IPS DF 19.7 (cell line): ENCODE measurements around the gene FAM162A.
A peak's percentile ranks its signal among the peaks of the same experiment; 100 is the strongest.

ENCODE experiments used
- DNase-seq: peaks from one replicate; pipeline ENCODE4 v3.0.0-alpha.2; 2013; ENCODE audit warnings: low read depth, low spot score

FAM162A gene

DNA sequence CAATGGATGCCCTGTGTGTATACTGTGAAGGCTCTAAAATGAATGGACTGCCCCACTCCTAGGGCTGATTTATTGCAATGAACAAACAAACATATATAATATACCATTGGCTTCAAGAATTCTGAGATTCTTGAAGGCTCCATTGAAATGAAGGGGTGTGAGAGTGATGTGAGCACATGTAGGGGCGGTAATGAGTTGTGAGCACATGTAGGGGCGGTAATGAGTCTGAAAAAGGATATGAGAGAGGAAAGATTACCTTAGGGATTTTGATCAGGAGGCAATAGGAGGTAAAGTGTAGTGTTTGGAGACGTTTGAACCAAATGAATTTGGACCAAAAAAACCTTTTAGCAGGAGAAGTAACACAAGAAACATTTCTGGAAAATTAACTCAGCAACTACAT lies 3.7 kb downstream of the FAM162A start:
- DNase-seq, result no peak

DNA sequence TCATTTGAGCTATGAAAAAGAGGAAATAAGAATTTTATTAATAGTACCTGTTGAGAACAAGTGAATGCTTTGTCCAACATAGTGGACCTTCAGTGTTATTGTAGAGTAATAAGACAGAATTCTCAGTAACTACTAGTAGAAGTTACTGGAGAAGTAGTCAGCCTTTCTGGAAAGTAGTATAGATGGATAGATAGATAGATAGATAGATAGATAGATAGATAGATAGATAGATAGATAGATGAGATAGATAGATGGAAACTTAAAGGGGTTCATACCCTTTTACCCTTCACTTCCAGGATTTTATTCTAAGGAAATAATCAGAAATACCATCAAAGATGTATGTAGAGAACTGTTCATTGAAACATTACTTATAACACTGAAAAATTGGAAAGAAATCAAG lies 5.2 kb downstream of the FAM162A start:
- DNase-seq, result no peak

- DNase-seq, result no peak
Observed at GRCh38 chr3:122389892-122390291, 5.9 kb downstream of the FAM162A start.

GRCh38 chr3:122390665-122391064 lies 6.7 kb downstream of the FAM162A start:
- no peak for DNase-seq

DNA sequence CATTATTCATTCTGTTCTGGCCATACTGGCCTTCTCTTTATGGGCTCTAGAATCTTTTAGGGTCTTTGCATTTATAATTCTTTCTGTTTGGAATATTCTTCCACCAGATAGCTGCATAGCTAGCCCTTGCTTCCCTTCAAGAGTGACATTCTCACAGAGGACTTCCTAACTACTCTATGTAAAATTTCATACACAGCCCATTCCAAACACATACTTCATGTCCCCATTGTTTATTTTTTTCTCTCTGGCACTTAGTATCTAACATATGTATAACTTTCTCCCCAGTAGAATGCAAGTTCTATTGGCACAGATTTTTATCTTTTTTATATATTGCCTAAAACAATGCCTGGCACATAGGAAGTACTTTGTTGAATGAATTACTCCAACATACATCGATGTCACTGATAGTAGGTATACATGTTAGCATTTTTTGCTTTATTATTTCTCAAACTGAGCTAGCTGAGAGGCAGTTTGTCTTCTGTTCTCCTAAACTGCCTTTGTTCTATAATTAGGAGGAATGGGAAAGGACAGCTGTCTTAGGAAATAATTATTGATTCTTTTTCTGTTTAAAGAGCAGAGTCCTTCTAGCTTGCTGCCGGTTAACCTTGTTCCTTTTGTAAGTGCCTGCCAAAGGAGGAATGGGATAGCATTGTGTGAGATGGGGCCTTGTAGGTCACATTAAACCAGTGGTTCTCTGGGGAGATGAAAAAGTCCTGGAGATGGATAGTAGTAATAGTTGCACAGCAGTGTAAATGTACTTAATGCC lies 7.9 kb downstream of the FAM162A start:
- no peak for DNase-seq

DNA sequence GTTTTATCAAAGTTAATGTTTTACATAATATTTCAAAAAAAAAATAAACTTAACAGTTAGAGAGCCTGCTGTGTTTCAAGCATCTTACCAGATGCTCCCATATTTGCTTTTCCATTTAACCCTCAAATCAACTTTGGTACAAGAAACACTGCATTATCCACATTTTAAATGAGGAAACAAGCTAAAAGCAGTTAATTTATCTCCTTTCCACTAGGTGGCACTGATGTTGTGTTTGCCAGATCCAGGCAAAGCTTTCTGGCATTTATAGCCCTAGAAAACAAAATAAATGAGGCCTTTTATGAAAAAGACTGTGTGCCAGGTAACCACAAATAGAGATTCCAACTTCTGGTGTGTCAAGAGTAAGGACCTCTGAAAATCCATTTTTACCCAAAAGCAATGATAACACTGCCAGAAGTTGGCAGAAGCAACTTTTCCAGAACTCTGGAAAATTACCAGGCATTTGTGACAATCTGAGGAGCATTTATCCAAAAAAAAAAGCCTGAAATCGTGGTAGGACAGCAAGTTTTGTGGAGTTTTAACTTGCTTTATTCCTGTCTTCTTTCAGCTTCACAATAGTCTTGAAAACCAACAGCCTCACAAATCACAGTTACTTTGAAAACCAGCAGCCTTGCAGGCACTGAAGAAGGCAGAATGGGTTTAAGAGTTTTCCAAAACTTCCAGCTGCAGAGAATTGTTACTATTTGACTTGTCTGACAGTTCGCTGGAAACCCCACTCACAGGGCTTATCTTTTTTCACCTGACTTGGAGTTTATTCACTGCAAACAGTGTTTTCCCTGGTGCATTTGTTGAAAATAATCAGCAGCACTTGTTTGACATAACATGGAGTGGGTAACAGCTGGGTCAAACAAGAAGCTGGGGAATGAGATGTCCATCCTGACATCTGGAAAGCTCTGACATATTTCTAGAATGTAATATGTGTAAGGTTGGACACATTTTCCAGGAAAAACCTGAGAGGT lies 9.2 kb downstream of the FAM162A start:
- no peak for DNase-seq

DNA sequence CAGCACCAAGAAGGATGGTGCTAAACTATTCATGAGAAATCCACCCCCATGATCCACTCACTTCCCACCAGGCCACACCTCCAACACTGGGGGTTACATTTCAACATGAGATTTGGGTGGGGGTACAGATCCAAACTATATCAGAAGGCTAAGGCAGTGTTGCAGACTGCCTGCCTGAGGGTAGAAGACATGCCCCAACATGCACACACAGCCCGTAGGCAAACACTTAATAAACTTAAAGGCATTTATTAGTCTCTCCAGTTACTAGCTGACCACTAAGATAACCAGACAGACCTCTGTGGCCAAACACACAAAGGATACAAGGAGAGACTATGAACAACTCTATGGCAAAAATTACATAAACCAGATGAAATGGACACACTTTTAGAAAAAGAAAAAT lies 10.2 kb downstream of the FAM162A start:
- DNase-seq, result no peak

- no peak for DNase-seq
Observed at GRCh38 chr3:122395582-122395981, 11.6 kb downstream of the FAM162A start.

GRCh38 chr3:122396511-122396910 lies 12.5 kb downstream of the FAM162A start:
- no peak for DNase-seq

- DNase-seq, result no peak
Observed at GRCh38 chr3:122397201-122397600, 13.2 kb downstream of the FAM162A start.

GRCh38 chr3:122398920-122399319 lies 14.9 kb downstream of the FAM162A start:
- DNase-seq, result no peak

DNA sequence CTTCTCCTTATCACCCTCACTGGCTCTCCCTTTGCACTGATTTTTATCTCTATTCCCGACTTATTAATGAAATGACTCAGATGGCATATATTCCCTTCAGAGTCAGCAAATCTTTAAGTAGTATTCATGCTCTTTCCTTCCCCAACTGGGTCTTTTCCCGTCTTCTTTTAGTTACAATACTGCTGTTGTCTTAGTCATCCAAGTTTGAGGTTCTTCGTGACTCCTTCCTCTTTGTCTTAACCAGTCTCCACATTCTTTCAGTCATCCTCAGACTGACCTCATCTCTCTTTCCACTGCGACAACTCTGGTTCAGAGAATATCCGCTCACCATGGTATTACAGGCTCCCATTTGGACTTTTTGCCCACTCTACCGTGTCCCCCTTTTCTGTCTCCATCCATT lies 19.5 kb downstream of the FAM162A start:
- no peak for DNase-seq

- no peak for DNase-seq
Observed at GRCh38 chr3:122405015-122405414, 21.0 kb downstream of the FAM162A start.

GRCh38 chr3:122406198-122406597 lies 22.2 kb downstream of the FAM162A start:
- no peak for DNase-seq

DNA sequence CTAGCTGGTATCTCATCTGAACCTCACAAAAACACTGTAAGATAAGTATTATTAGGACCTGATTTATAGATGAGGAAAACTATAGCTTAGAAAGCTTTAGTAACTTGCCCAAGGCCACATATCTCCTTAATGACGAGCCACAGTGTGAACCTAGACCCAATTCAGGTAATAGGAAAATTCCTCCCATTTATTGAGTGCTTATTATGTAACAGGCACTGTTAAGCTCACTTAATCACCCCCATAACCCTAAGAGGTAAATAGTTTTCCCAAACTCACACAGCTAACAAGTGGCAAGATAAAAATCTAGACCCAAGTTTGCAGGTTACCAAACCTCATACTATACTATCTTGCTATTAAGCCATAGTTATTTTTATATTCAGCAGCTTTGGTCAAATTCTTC lies 24.0 kb downstream of the FAM162A start:
- DNase-seq, result no peak

GRCh38 chr3:122409446-122409845 lies 25.5 kb downstream of the FAM162A start:
- DNase-seq, result no peak

- DNase-seq, result no peak
Observed at GRCh38 chr3:122410111-122410510, 26.1 kb downstream of the FAM162A start.

DNA sequence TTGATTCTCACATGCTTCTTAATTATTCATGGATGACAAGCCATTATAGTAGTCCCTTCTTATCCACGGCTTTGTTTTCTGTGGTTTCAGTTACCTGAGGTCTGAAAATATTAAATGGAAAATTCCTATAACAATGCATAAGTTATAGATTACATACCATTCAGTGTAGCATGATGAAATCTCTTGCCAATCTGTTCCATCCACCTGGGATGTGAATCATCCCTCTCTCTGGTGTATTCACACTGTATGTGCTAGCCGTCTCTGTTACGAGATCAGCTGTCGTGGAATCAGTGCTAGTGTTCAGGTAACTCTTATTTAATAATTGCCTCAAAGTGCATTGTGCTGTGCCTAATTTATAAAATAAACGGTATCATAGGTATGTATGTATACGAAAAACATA lies 26.7 kb downstream of the FAM162A start:
- no peak for DNase-seq

DNA sequence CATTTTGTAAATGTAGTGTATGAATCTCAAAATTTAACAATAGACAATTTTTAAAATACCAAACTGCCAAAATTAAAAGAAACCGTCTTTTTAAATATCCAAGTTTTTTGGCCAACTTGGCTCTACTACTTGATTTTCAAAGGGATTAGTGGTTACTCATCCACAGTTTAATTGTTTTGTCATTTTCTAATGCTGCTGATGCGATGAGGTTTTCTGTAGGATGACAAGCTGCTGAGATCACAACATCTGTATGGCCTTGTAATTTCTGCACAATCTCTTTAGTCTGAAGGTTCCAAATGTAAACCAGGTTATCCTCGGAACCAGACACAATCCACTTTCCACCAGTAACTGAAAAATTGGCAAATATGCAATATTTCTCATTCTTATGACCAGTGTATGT lies 30.4 kb downstream of the FAM162A start:
- DNase-seq, result no peak

DNA sequence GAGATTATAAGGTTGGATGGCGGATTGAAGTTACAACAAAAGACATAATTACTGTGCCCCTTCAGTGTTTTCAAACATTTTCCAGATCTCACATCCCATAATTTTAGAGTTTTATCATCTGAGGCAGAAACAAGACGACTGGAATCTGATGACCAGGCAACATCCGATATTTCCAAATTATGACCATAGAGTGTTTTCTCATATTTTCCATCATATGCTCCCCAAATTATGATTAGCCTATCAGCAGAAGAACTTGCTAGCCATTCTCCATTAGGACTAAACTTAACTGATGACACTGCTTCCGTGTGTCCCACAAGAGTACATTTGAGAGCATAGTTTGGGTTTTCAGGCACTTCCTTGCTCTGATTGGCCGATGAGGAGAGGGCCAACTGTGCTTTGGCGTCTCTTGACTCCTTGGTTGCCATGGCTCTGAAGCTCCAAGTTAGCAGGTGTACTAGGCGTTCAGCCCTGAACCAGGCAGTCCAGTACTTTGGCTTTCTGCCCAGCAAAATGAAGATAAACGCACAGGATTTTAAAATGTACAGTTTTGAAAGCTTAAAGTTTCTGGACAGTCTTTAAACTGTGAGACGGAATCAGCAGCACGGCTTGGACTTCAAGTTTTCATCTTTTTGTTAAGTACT lies 31.2 kb downstream of the FAM162A start:
- DNase-seq, result peak; percentile 25

GRCh38 chr3:122415762-122416654 lies 32.0 kb downstream of the FAM162A start, which contains the start of gene WDR5B:
Gene WDR5B (minus strand): TSS chr3:122416062. CDS start chr3:122415528, 534 bp downstream.
- DNase-seq, result peak; percentile 93
